ENCODE results near the gene RPTOR. TPM values are rescaled to one million over a fixed set of nuclear protein-coding genes. Genes with fewer than 3 reads are reported as not detected.

The RPTOR gene
- polyA plus RNA-seq, 1 donor (not counting 4 experiments of a cell fraction or from before 2014, with no cell fraction given): 4.0 TPM

DNA sequence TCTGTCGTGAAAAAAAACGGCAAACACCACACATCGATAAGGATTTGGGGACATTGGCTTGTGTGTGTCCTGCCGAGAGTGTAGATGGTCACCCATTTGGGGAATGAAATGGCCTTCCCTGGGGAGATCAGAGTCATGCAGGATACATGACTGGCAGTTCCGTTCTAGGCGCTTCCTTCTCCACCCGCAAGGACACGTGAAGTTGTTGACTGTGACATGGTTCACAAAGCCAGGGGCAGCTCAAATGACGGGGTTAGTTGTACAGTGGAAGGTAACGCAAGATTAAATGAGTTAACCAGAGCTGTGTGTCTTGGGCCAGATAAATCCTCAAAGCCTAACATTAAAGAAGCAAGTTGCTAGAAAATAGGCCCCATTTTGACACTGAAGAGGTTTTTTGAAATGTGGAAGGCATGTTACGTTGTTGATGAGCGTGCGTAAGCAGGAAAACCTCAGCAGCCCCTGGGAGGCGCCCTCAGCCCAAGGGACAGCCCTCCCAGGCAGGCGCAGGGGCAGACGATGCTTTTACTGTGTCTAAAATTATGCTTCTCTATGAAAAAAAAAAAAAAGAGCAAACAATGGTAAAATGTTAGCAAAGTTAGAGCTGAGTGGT is 411.1 kb downstream of the RPTOR start:
- Histone ChIP-seq H3K79me2 (ENCODE audit: control insufficient read depth, insufficient read depth, low read length) (no peaks in the 10 kb centered on the region), H3K4me2 (ENCODE audit: control insufficient read depth, extremely low read depth, insufficient read depth, low read depth, low read length) (no peak overlapping the region), H3K4me3 (ENCODE audit: control insufficient read depth in 2 of 3, extremely low read depth in 1 of 3, insufficient read depth in 2 of 3, low read depth in 1 of 3, low read length in 3 of 3) (no peak overlapping the region), H4K20me1 (ENCODE audit: control insufficient read depth, extremely low read depth, insufficient read depth, low read length) (no peaks in the 10 kb centered on the region), H3K9ac (ENCODE audit: control insufficient read depth, extremely low read depth, insufficient read depth, low read length) (no peak overlapping the region), H3K9me3 (ENCODE audit: control insufficient read depth, low read depth, low read length) (no peaks in the 10 kb centered on the region), H3K27me3 (ENCODE audit: control insufficient read depth, extremely low read depth, insufficient read depth, low read length) (no peaks in the 10 kb centered on the region), H3K27ac (ENCODE audit: control insufficient read depth, insufficient read depth, low read length) (no peak overlapping the region), H2AFZ (ENCODE audit: control insufficient read depth, low read length) (no peak overlapping the region), H3K4me1 (ENCODE audit: control insufficient read depth, extremely low read depth, insufficient read depth, low read length) (no peaks in the 10 kb centered on the region), H3K9me1 (ENCODE audit: control insufficient read depth, extremely low read depth, insufficient read depth, low read length) (no peaks in the 10 kb centered on the region), H3K36me3 (ENCODE audit: control insufficient read depth in 2 of 2, extremely low read depth in 1 of 2, insufficient read depth in 2 of 2, low read length in 2 of 2) (peaks cover 2 to 7% of the 10 kb centered on the region in 2 experiments)
- DNase-seq (ENCODE audit: low read depth, low spot score) (no peak), FAIRE-seq (no peak)
- TF ChIP-seq EZH2 (IDR thresholded peaks at IDR 0.05; ENCODE audit: low read length): no peak
- TF ChIP-seq, protein P1, sequence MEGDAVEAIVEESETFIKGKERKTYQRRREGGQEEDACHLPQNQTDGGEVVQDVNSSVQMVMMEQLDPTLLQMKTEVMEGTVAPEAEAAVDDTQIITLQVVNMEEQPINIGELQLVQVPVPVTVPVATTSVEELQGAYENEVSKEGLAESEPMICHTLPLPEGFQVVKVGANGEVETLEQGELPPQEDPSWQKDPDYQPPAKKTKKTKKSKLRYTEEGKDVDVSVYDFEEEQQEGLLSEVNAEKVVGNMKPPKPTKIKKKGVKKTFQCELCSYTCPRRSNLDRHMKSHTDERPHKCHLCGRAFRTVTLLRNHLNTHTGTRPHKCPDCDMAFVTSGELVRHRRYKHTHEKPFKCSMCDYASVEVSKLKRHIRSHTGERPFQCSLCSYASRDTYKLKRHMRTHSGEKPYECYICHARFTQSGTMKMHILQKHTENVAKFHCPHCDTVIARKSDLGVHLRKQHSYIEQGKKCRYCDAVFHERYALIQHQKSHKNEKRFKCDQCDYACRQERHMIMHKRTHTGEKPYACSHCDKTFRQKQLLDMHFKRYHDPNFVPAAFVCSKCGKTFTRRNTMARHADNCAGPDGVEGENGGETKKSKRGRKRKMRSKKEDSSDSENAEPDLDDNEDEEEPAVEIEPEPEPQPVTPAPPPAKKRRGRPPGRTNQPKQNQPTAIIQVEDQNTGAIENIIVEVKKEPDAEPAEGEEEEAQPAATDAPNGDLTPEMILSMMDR (optimal IDR thresholded peaks at IDR 0.05 in 1 of 3, IDR thresholded peaks at IDR 0.05 in 1 of 3, conservative IDR thresholded peaks at IDR 0.05 in 1 of 3; ENCODE audit: extremely low read depth in 1 of 3, insufficient read depth in 2 of 3, low read length in 3 of 3): no peak
- dilution Hi-C loops (cut with MboI; ENCODE audit: extremely low pct_ligation_motif_present, low sequenced_read_pairs): no loop called here

- dilution Hi-C loops (cut with MboI; ENCODE audit: extremely low pct_ligation_motif_present, low sequenced_read_pairs): no loop called here
- Histone ChIP-seq H3K36me3 (ENCODE audit: control insufficient read depth in 2 of 2, extremely low read depth in 1 of 2, insufficient read depth in 2 of 2, low read length in 2 of 2) (peaks cover 2 to 7% of the 10 kb centered on the region in 2 experiments), H4K20me1 (ENCODE audit: control insufficient read depth, extremely low read depth, insufficient read depth, low read length) (no peaks in the 10 kb centered on the region)
Measured at GRCh38 chr17:80956321-80957190, 411.9 kb downstream of the RPTOR start.

More at GRCh38 chr17:80956321-80957190, 411.9 kb downstream of the RPTOR start:
- H3K4me2 ChIP-seq (ENCODE audit: control insufficient read depth, extremely low read depth, insufficient read depth, low read depth, low read length): no peak overlapping the region
- no peak overlapping the region for H2AFZ ChIP-seq (ENCODE audit: control insufficient read depth, low read length)
- no peak for TF ChIP-seq EZH2 (IDR thresholded peaks at IDR 0.05; ENCODE audit: low read length)
- TF ChIP-seq, protein P1 (optimal IDR thresholded peaks at IDR 0.05 in 1 of 3, IDR thresholded peaks at IDR 0.05 in 1 of 3, conservative IDR thresholded peaks at IDR 0.05 in 1 of 3; ENCODE audit: extremely low read depth in 1 of 3, insufficient read depth in 2 of 3, low read length in 3 of 3): no peak
- H3K4me1 ChIP-seq (ENCODE audit: control insufficient read depth, extremely low read depth, insufficient read depth, low read length): no peaks in the 10 kb centered on the region
- H3K9ac ChIP-seq (ENCODE audit: control insufficient read depth, extremely low read depth, insufficient read depth, low read length): no peak overlapping the region
- FAIRE-seq (no peak), DNase-seq (ENCODE audit: low read depth, low spot score) (no peak)
- no peaks in the 10 kb centered on the region for H3K79me2 ChIP-seq (ENCODE audit: control insufficient read depth, insufficient read depth, low read length)
- no peaks in the 10 kb centered on the region for H3K9me3 ChIP-seq (ENCODE audit: control insufficient read depth, low read depth, low read length)
- no peak overlapping the region for H3K4me3 ChIP-seq (ENCODE audit: control insufficient read depth in 2 of 3, extremely low read depth in 1 of 3, insufficient read depth in 2 of 3, low read depth in 1 of 3, low read length in 3 of 3)
- H3K27me3 ChIP-seq (ENCODE audit: control insufficient read depth, extremely low read depth, insufficient read depth, low read length): no peaks in the 10 kb centered on the region
- H3K9me1 ChIP-seq (ENCODE audit: control insufficient read depth, extremely low read depth, insufficient read depth, low read length): no peaks in the 10 kb centered on the region
- H3K27ac ChIP-seq (ENCODE audit: control insufficient read depth, insufficient read depth, low read length): no peak overlapping the region

Measured in keratinocyte (primary cell).